ENCODE data around the gene ITGAE.
"Not testable (repeated sequence)": the region's sequence is repeated elsewhere in the genome, so short reads cannot be mapped to it uniquely, and the experiment has no call there.

Gene ITGAE

DNA sequence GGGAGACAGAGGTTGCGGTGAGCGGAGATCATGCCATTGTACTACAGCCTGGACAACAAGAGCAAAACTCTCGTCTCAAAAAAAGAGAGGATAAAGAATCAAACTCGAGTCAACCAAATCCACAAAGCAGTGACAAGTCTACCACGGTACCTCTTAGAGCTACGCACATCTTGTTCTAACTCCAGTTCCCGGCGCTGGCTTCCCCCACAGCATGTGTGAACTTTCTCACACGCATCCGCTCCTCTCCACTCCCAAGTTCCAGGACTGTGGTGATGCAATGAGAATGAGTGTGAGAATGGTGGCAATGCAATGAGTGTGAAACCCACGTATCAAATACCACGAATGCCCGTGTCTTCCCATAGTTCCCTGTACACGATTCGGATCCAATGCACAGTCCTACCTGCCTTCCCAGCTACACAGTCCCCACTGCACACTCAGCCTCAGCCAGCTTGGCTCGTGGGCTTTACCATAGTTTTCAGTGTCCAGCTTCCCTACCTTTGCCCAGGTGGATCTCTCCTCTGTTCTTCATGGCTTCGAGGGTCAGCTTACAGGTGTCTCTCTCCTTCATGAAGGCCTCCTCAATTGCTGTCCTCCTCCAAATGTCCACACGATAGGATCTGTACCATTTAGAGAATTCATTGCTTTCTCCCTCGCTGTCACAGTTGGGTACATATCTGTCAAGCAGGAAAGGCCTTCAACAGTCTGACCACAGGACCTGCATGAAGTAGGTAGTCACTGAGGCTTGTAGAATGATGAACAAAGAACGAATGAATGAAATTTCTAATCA, 95.9 kb downstream of the ITGAE start:
- no peak for DNase-seq (ENCODE audit: low read depth)
- no peak for TF ChIP-seq CTCF (conservative IDR thresholded peaks at IDR 0.05; ENCODE audit: low read depth, low read length)
- H3K4me3 ChIP-seq (ENCODE audit: low read depth, low read length): no peak overlapping the region

- H3K4me3 ChIP-seq (ENCODE audit: low read depth, low read length); DNase-seq (ENCODE audit: low read depth): not testable (repeated sequence)
Observed at GRCh38 chr17:3702041-3702539, 98.9 kb downstream of the ITGAE start.

- no peak for DNase-seq (ENCODE audit: low read depth)
- no peak for TF ChIP-seq CTCF (conservative IDR thresholded peaks at IDR 0.05; ENCODE audit: low read depth, low read length)
- no peak overlapping the region for H3K4me3 ChIP-seq (ENCODE audit: low read depth, low read length)
Observed at GRCh38 chr17:3699951-3700350, 101.0 kb downstream of the ITGAE start.

DNA sequence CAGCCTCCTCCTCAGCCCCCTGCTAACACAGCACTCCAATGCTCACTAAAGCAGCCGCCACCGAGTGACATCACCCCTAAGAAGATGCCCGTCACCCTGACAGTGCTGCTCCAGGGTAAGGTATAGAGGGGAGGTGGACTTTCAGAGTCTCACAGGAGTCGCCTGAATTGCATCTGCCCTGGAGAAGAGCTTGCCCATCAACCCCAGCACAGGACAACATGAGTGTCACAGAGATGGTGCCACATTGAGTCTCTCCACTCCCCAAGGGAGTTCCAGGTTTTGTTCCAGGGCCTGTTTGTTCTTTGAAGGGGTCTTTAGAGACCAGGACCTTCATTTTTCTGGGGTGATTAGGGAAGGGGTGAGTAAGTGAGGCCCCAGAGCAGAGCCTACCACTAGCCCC, 102.8 kb downstream of the ITGAE start:
- DNase-seq (ENCODE audit: low read depth): no peak
- H3K4me3 ChIP-seq (ENCODE audit: low read depth, low read length): no peak overlapping the region
- no peak for TF ChIP-seq CTCF (conservative IDR thresholded peaks at IDR 0.05; ENCODE audit: low read depth, low read length)

DNA sequence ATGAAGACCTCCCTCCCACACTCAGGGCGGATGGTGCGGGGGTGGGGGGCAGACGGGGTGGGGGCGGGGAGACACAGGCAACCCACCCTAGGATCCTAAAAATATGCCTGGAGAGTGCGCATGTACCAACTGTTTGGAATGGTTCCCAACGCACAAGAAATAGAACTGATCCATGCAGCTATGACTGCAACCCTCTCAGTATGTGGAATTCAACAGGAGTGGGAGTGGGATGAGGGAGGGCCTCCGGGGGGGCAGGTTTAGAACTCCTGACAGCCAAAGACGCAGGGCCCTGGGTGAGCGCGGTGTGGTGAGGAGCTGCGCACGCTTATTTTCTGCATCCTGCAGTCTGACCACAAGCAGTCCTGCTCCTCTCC, 103.9 kb downstream of the ITGAE start:
- no peak for TF ChIP-seq CTCF (conservative IDR thresholded peaks at IDR 0.05; ENCODE audit: low read depth, low read length)
- no peak for DNase-seq (ENCODE audit: low read depth)
- no peak overlapping the region for H3K4me3 ChIP-seq (ENCODE audit: low read depth, low read length)

DNA sequence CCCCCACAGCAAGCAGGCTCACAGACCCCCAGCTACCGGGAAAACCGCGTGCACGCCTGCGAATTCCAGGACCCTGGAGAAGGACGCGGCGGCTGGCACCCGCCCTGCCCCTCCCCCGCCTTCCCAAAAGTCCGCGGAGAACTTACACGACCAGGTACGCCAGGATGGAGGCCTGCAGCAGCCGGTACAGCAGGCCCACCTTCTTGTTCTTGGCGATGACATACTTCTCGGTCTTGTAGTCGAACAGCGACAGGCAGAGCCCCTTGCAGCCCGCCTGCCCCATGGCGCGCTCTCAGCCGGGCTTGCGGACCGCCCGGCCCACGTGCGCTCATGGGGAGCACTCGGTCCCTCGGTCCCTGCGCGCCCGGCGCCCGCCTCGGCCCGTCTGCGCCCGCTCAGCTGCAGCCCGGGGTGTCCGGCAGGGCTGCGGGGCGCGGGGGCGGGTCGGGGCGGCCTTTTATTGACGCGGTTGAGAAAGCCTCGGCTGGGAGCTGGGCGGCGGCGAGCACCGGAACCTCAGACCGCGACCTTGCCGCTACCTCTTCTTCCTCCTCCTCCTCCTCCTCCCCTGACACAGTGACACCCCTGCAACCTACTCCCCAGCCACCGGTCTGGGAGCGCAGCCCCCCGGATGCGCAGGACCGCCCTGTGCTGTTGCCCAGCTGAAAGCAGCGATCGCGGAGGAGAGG, 105.1 kb downstream of the ITGAE start, which contains the start of gene P2RX5:
Gene P2RX5, minus strand, starts transcription at position 433 of the 689 bp plus-strand sequence. Its CDS starts 150 bp downstream, at position 283.
- peak within 1 kb of the TSS; percentile 65 for H3K4me3 ChIP-seq (ENCODE audit: low read depth, low read length)
- DNase-seq (ENCODE audit: low read depth): no peak
- TF ChIP-seq CTCF (conservative IDR thresholded peaks at IDR 0.05; ENCODE audit: low read depth, low read length): no peak

- no peak for DNase-seq (ENCODE audit: low read depth)
- TF ChIP-seq CTCF (conservative IDR thresholded peaks at IDR 0.05; ENCODE audit: low read depth, low read length): no peak
- H3K4me3 ChIP-seq (ENCODE audit: low read depth, low read length): peak overlapping the region; percentile 65
Observed at GRCh38 chr17:3695129-3695722, 105.8 kb downstream of the ITGAE start.

All from choroid plexus epithelial cell (primary cell).